ENCODE measurements around the gene TCAF1.

The TCAF1 gene, protein sequence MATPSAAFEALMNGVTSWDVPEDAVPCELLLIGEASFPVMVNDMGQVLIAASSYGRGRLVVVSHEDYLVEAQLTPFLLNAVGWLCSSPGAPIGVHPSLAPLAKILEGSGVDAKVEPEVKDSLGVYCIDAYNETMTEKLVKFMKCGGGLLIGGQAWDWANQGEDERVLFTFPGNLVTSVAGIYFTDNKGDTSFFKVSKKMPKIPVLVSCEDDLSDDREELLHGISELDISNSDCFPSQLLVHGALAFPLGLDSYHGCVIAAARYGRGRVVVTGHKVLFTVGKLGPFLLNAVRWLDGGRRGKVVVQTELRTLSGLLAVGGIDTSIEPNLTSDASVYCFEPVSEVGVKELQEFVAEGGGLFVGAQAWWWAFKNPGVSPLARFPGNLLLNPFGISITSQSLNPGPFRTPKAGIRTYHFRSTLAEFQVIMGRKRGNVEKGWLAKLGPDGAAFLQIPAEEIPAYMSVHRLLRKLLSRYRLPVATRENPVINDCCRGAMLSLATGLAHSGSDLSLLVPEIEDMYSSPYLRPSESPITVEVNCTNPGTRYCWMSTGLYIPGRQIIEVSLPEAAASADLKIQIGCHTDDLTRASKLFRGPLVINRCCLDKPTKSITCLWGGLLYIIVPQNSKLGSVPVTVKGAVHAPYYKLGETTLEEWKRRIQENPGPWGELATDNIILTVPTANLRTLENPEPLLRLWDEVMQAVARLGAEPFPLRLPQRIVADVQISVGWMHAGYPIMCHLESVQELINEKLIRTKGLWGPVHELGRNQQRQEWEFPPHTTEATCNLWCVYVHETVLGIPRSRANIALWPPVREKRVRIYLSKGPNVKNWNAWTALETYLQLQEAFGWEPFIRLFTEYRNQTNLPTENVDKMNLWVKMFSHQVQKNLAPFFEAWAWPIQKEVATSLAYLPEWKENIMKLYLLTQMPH

DNA sequence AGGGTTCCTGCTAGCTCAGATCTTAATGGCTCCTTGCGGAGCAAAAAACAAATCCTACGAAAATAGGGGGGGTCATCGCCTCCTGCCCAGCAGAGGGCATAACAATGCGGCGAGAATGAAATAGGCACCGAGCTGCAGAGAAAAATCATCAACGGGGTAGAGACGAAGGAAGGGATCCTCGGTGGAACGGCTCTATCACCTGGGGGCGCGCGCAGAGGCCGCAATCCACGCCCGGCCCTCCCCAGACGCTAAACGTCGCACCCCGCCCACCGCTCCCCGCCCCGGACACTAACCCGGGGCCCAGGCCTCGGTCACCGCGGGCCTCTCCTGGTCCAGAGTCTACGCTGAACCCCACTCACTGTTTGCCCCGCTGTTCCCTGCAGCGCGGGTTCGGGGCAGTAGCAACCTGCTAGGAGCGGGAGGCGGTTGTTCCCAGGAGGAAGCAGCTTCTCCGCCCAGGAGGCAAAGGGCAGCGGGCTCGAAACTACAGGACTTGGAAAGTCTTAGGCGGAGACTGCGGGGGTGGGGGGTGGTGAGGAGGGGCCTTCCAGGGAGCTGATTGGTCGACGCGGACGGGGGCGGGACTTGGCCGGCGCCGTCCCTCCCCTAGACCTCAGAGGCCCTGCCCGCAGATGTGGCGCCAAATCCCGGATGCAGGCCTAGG, at the start of gene TCAF1:
TSS of gene TCAF1 (minus strand) at position 509 of the 664 bp plus-strand sequence. CDS start 25,568 bp downstream, outside the sequence.
- peak within 1 kb of the TSS; percentile 88 for H3K4me3 ChIP-seq
- TF ChIP-seq POLR2AphosphoS5 (IDR thresholded peaks at IDR 0.05; ENCODE audit: borderline replicate concordance, low read depth, low read length) (peak; percentile 95), EZH2 (IDR thresholded peaks at IDR 0.05) (no peak)

DNA sequence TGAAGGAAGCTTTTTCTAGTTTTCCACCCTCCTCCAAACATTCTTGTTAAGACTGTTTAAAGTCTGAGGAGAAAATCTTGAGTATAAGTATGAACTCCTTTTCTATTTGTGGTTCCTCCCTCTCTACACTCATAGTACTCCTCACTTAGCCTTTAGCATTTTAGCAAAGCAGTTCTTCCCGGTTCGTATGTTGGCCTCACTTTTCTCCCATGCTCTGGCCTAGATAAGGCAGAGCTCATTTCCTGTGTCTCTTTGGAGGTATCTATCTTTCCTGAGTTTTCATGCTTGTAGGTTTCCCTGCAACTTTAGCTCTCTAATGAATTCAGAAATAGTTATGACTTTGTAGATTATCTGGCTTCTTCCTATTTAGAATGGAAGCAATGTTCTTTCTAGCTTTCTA, 46.8 kb upstream of the TCAF1 start:
- no peak overlapping the region for H3K9ac ChIP-seq (ENCODE audit: insufficient read length)
- H3K4me3 ChIP-seq, result no peak overlapping the region
- no peaks in the 10 kb centered on the region for H3K36me3 ChIP-seq (ENCODE audit: insufficient read depth, low read length)
- no peaks in the 10 kb centered on the region for H3K9me3 ChIP-seq (ENCODE audit: low read depth, low read length)
- H3K27ac ChIP-seq, result no peak overlapping the region
- TF ChIP-seq POLR2AphosphoS5 (IDR thresholded peaks at IDR 0.05; ENCODE audit: borderline replicate concordance, low read depth, low read length) (no peak), FOXP2 (optimal IDR thresholded peaks at IDR 0.05; ENCODE audit: control extremely low read depth, extremely low read length, insufficient read depth) (no peak), EZH2 (IDR thresholded peaks at IDR 0.05) (no peak)
- no peak for DNase-seq (ENCODE audit: low read depth, low spot score)

More for the DNA sequence above, at the start of gene TCAF1:
- Histone ChIP-seq H3K36me3 (ENCODE audit: insufficient read depth, low read length) (peaks cover 9% of the 10 kb centered on the region), H3K9me3 (ENCODE audit: low read depth, low read length) (no peaks in the 10 kb centered on the region), H3K9ac (ENCODE audit: insufficient read length) (peak within 1 kb of the TSS; percentile 83), H3K27ac (peak within 1 kb of the TSS; percentile 69; the same call in 1 of the 2 replicates)
- DNase-seq (ENCODE audit: low read depth, low spot score), result peak; percentile 51

DNA sequence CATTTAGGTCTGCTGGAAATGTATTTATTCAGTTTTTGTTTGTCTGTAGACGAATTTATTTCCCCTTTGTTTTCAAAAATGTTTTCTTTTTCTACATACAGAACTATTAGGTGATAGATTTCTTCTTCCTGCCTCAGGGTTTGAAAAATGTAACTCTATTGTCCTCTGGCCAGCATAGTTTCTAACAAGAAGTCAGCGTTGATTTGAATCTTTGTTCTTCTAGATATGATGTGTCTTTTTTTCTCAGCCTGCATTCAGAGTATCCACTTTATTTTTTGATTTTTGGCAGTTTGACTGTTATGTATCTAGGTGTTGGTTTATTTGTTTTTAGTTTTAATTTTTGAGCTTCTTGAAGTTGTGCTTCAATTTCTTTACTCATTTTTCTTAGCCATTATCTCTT, 45.1 kb upstream of the TCAF1 start:
- no peak for DNase-seq (ENCODE audit: low read depth, low spot score)
- no peak for TF ChIP-seq EZH2 (IDR thresholded peaks at IDR 0.05)
- no peak for TF ChIP-seq FOXP2 (optimal IDR thresholded peaks at IDR 0.05; ENCODE audit: control extremely low read depth, extremely low read length, insufficient read depth)
- no peak for TF ChIP-seq POLR2AphosphoS5 (IDR thresholded peaks at IDR 0.05; ENCODE audit: borderline replicate concordance, low read depth, low read length)
- H3K9me3 ChIP-seq (ENCODE audit: low read depth, low read length), result no peaks in the 10 kb centered on the region
- H3K27ac ChIP-seq, result no peak overlapping the region
- no peak overlapping the region for H3K9ac ChIP-seq (ENCODE audit: insufficient read length)
- no peaks in the 10 kb centered on the region for H3K36me3 ChIP-seq (ENCODE audit: insufficient read depth, low read length)
- H3K4me3 ChIP-seq, result no peak overlapping the region

DNA sequence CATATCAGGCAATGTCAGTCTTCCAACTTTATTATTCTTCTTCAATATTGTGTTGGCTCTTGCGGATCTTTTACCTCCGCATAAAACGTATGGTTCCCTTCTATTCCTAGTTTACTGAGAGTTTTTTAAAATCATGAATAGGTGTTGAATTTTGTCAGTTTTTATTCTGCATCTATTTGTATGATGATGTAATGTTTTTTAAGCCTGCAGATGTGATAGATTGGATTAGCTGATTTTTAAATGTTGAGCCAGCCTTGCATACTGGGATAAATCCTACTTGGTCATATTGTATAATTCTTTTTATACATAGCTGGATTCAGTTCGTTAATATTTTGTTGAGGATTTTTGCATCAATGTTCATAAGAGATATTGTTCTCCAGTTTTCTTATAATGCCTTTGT, 43.4 kb upstream of the TCAF1 start:
- Histone ChIP-seq H3K36me3 (ENCODE audit: insufficient read depth, low read length) (no peaks in the 10 kb centered on the region), H3K9ac (ENCODE audit: insufficient read length) (no peak overlapping the region), H3K27ac (no peak overlapping the region), H3K9me3 (ENCODE audit: low read depth, low read length) (no peaks in the 10 kb centered on the region), H3K4me3 (no peak overlapping the region)
- no peak for DNase-seq (ENCODE audit: low read depth, low spot score)
- TF ChIP-seq FOXP2 (optimal IDR thresholded peaks at IDR 0.05; ENCODE audit: control extremely low read depth, extremely low read length, insufficient read depth) (no peak), EZH2 (IDR thresholded peaks at IDR 0.05) (no peak), POLR2AphosphoS5 (IDR thresholded peaks at IDR 0.05; ENCODE audit: borderline replicate concordance, low read depth, low read length) (no peak)

DNA sequence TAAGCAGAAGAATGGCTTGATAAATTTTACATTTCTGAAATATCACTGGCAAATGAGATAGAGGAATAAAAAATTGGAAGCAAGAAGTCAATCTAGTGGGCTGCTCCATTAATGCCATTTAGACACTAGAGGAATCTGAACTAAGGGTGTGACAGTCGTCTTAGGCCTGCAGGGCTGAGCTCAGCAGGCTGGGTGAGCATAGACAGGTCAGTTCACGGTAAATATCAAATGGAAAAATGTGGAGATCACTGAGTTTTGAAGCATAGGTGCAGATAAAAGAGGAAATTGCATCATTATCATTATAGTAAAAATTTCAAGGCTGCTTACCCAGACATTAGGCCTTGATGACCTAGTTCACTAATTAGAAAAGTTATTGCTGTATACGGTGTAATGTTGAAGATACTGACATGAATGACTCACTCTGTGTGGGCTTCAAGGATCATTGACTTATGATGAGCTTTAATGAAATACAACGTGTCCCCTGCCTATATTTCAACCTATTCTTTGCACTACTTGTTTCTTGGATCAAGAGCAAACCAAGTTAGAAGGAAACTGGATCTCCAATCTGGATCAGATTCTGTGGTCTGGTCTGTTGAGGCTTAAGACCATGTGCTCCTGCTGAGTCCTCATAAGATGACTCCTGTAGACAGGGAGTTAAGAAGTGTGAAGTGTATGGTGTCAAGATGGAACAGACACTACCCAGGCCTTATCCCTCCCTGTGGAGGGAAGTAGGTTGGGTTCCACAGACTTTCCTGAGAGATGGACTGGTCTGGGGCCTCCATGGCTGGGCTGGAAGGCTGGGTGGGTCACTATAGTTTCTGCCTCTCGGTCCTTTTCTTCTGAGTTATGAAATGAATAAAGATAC, 36.6 kb upstream of the TCAF1 start:
- Histone ChIP-seq H3K9ac (ENCODE audit: insufficient read length) (no peak overlapping the region), H3K4me3 (no peak overlapping the region), H3K36me3 (ENCODE audit: insufficient read depth, low read length) (no peaks in the 10 kb centered on the region), H3K27ac (no peak overlapping the region), H3K9me3 (ENCODE audit: low read depth, low read length) (no peaks in the 10 kb centered on the region)
- no peak for DNase-seq (ENCODE audit: low read depth, low spot score)
- TF ChIP-seq FOXP2 (optimal IDR thresholded peaks at IDR 0.05; ENCODE audit: control extremely low read depth, extremely low read length, insufficient read depth), result no peak

DNA sequence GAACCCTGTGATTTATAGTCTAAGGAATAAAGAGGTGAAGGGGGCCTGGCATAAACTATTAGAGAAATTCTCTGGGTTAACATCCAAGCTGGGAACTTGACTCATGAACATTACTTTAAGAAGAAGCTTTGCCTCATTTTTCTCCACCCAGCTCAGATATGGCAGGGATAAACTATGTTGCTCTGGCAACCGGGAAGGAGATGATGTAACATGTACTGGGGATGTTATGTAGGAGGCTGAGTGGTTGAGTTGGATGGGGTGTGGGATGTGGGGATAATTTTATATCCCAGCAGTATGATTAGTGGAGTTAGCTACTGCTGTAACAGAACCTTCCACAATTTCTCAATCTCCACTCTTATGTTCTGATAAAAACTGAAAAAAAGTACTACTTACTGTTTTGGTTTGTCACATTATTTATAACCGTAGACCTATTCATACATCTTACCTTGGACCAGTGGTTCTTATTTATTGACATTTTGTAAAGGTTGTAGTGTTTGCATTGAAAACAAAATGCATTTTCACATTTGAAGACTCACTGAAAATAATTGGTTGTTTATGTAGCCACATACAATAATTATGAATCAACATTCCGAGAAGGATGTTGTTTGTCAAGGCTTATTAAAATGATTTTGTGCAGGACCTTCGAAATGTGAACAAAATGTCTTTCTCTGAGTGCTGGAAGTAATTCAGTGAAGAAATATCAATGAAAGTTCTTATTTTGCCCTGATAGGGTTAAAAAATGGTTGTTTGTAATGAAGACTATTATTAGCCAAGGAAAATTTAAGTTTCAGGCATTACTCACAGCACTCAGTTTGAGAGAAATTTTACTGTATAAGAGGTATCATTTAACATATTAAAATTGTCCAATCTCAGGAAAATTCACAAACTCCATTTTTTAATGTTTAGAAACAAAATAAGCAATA, 34.4 kb upstream of the TCAF1 start:
- H3K36me3 ChIP-seq (ENCODE audit: insufficient read depth, low read length), result no peaks in the 10 kb centered on the region
- TF ChIP-seq POLR2AphosphoS5 (IDR thresholded peaks at IDR 0.05; ENCODE audit: borderline replicate concordance, low read depth, low read length) (no peak), EZH2 (IDR thresholded peaks at IDR 0.05) (no peak), FOXP2 (optimal IDR thresholded peaks at IDR 0.05; ENCODE audit: control extremely low read depth, extremely low read length, insufficient read depth) (no peak)
- DNase-seq (ENCODE audit: low read depth, low spot score), result no peak
- H3K27ac ChIP-seq, result no peak overlapping the region
- H3K9ac ChIP-seq (ENCODE audit: insufficient read length), result no peak overlapping the region
- no peaks in the 10 kb centered on the region for H3K9me3 ChIP-seq (ENCODE audit: low read depth, low read length)
- H3K4me3 ChIP-seq, result no peak overlapping the region
